Jurkat, Clone E6-1 (cell line): ENCODE measurements around the gene PDCD11.

ENCODE experiments used
- DNase-seq: peaks from one replicate; pipeline ENCODE4 v3.0.0-alpha.2; 2011; ENCODE audit warnings: low read depth, low spot score
- H3K4me3 ChIP-seq: 2 replicates; pipeline ENCODE4 v1.5.1; 2011; ENCODE audit warnings: mild to moderate bottlenecking, low read length, control low read depth, moderate library complexity

Gene PDCD11

GRCh38 chr10:103448746-103449145 lies 52.3 kb downstream of the PDCD11 start:
- DNase-seq = no peak

GRCh38 chr10:103449208-103450144 lies 53.0 kb downstream of the PDCD11 start:
- no peak for DNase-seq

More at GRCh38 chr10:103448746-103449145, 52.3 kb downstream of the PDCD11 start:
- H3K4me3 ChIP-seq = no peak overlapping the region

GRCh38 chr10:103450201-103450695 lies 53.8 kb downstream of the PDCD11 start:
- DNase-seq = no peak

More at GRCh38 chr10:103449208-103450144, 53.0 kb downstream of the PDCD11 start:
- H3K4me3 ChIP-seq = no peak overlapping the region

GRCh38 chr10:103451091-103451813 lies 54.8 kb downstream of the PDCD11 start:
- peak; percentile 4 for DNase-seq
- H3K4me3 ChIP-seq = no peak overlapping the region

More at GRCh38 chr10:103450201-103450695, 53.8 kb downstream of the PDCD11 start:
- no peak overlapping the region for H3K4me3 ChIP-seq

DNA sequence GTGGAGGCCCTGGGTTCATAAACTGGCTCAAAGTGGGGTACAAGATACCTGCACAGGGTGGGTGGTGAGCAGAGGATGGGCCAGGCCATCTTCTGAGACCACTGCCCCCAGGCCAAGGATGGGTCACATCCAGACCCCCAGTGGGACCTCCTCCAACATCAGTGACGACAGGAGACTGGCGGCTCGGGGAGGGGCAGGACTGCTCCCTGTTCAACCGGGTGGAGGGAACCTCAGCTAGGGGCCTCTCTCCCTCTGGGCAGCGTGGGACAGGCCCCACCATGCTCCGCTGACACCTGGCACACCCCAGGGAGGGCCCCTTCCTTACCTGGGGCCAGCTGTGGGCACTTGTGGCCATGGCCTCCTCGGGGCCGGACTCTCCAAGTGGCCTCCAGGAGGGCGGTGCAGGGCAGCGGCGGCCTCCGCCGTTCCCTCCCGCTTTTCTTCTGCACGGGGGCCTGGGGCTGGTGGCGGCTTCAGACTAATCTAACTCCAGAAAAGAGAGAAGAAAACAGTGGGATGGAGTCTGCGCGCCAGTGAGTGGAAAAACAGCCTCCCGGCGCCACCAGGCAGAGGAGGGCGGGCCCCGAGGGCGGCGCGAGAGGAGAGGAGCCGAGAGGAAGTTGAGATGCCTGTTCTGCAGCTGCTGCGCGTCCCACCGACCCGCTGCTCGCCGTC lies 55.5 kb downstream of the PDCD11 start, which contains the start of gene CALHM2:
Gene CALHM2, minus strand, starts transcription at position 540 of the 675 bp plus-strand sequence. CDS start 2,429 bp downstream, outside the sequence.
- no peak for DNase-seq
- H3K4me3 ChIP-seq = no peak within 1 kb of the TSS

DNA sequence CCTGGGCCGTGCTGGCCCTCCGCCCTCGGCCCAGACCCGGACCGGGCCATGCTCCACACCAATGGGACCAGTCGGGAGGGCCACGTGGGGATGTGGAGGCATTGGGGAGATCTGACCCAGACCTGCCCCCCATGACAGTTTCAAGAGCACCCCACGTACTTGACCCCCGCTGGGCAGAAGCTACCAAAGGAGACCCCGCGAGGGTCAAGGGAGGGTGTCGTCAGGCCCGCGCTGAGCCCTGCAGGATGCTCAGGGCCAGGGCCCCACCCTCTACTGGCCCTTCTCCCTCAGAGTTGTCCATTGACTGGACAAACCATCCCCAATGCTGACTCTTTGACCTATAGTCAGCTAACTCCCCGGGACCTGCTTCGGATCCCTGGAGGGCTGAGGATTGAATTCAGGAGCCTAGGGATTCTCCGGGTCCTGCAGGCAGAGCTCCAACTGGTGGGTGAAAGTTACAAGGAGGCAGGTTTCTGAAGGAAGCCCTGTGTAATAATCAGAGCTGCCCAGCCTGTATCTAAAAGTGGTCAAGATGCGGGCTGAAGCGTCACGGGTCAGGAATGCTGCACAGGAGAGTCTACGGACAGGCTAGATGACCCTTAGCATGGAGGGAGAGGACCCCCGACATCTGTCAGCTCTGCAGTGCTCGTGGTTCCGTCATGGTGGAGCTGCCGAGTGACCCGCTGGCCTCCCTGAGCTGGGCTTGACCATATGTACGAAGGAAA lies 56.2 kb downstream of the PDCD11 start:
- no peak for DNase-seq
- H3K4me3 ChIP-seq = no peak overlapping the region

GRCh38 chr10:103454026-103454425 lies 57.6 kb downstream of the PDCD11 start:
- no peak overlapping the region for H3K4me3 ChIP-seq
- DNase-seq = no peak

DNA sequence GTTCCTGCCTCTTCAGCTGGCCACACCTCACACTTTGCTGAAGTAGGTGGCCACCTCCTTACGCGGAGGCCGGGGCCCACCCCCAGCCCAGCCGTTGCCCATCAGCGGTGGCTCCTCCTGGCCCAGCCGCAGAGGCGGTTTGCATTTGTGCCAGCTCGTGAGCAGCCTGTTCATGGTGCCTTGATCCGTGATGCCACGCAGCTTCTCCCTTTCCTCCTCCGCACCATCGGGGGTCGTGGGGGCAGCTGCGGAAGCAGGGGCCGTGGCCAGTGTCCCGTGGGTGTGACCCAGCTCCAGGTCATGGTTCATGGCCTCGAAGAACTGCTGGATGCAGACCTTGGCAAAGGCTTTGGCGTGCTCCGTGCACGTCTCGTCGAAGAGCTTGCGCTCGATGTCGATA lies 58.8 kb downstream of the PDCD11 start:
- no peak for DNase-seq
- H3K4me3 ChIP-seq = no peak overlapping the region

GRCh38 chr10:103456074-103456660 lies 59.7 kb downstream of the PDCD11 start:
- H3K4me3 ChIP-seq = no peak overlapping the region
- no peak for DNase-seq

- no peak for DNase-seq
These were observed 60.8 kb downstream of the PDCD11 start for GRCh38 chr10:103457176-103457712.

GRCh38 chr10:103457896-103458583 lies 61.6 kb downstream of the PDCD11 start:
- no peak for DNase-seq

More at GRCh38 chr10:103457176-103457712, 60.8 kb downstream of the PDCD11 start:
- no peak overlapping the region for H3K4me3 ChIP-seq

DNA sequence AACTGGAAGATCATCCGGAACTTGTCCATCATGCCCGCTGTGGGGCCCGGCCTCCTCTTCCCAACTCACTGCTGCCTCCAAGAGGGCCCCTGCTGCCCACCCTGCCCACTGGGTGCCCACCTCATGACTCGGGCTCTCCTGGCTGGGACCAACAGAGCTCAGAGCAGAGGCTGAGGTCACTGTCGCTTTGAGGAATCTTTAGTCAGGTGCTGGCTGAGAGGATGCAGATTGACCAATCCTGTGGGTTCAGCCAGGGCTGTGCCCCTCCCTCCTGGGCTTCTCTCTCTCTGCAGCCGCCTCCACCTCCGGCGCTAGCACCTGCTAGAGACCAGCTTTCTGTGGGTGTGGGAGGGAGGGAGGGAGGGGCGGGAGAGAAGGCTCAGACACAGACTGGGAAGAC lies 62.3 kb downstream of the PDCD11 start, which contains the start of gene CALHM1:
Gene CALHM1, minus strand, starts transcription at position 181 of the 400 bp plus-strand sequence. Its CDS starts 149 bp downstream, at position 32.
- DNase-seq = no peak
- H3K4me3 ChIP-seq = no peak within 1 kb of the TSS

More at GRCh38 chr10:103457896-103458583, 61.6 kb downstream of the PDCD11 start:
- H3K4me3 ChIP-seq = no peak overlapping the region

GRCh38 chr10:103459615-103460014 lies 63.2 kb downstream of the PDCD11 start:
- no peak overlapping the region for H3K4me3 ChIP-seq
- DNase-seq = no peak

DNA sequence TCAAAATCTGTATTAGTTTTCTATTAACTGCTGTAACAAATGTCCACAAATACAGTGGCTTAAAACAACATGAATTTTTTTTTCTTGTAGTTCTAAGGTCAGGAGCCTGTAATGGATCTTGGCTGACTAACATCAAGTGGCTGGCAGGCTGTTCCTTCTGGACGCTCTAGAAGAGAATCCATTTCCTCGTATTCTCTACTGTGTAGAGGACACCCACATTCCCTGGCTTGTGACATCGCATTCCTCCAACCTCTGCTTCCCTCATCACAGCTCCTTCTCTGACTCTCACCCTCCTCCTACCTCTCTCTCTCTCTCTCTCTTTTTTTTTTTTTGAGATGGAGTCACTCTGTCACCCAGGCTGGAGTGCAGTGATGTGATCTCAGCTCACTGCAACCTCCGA lies 67.1 kb downstream of the PDCD11 start:
- no peak for DNase-seq
- H3K4me3 ChIP-seq = no peak overlapping the region

GRCh38 chr10:103465411-103466179 lies 69.2 kb downstream of the PDCD11 start:
- H3K4me3 ChIP-seq = no peak overlapping the region
- no peak for DNase-seq

DNA sequence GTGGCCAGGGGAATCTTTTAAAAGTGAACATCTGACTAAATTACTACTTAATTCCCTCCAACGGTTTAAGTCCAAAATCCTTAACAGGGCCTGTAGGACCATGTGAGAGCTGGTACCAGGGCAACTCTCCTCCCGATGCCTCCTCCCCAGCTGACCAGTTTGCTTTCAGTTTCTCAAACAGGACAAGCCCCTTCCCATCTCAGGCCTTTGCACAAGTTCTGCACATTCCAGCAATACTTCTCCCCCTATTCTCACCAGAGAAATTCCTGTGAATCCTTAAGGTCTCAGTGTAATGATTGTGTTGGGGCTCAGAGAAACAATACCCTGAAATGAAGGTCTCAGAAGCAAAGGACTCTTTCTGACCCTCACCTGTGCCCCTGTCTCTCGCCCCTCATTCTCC lies 70.3 kb downstream of the PDCD11 start:
- no peak for DNase-seq
- no peak overlapping the region for H3K4me3 ChIP-seq
